H1 (cell line): Measurements from ENCODE around the gene XYLB.

Experiments
- CBX5 ChIP-seq: fragments of 300-800, 300-1000 bp; sonication (generic); IDR thresholded peaks from 2 replicates; pipeline ENCODE4 v1.7.1; 2016; ENCODE audit warnings: antibody characterized with exemption, low read length, low read depth
- CHD2 ChIP-seq: IDR thresholded peaks from 2 replicates; pipeline ENCODE4 v1.6.1; 2012; ENCODE audit warnings: low read length, improper control_type of control experiment
- EP300 ChIP-seq, 2 experiments: IDR thresholded peaks; 1 replicate in 1 of 2; 2 replicates in 1 of 2; pipeline ENCODE4 v1.6.1; 2011 to 2012; ENCODE audit warnings: low read depth in 2 of 2, low read length in 2 of 2, mild to moderate bottlenecking in 2 of 2, borderline replicate concordance in 1 of 2, inconsistent platforms in 1 of 2, moderate library complexity in 1 of 2
- EZH2 ChIP-seq: fragments of 200-600 bp; sonication (generic); IDR thresholded peaks from 2 replicates; pipeline ENCODE4 v1.7.1; 2012; ENCODE audit warnings: low read depth, mild to moderate bottlenecking, moderate library complexity, low read length, inconsistent platforms; ENCODE audit not compliant: severe bottlenecking
- GTF2F1 ChIP-seq: IDR thresholded peaks from 2 replicates; pipeline ENCODE4 v1.6.1; 2012; ENCODE audit warnings: low read depth, low read length, improper control_type of control experiment, borderline replicate concordance
- HDAC6 ChIP-seq: IDR thresholded peaks from one replicate; pipeline ENCODE4 v1.7.1; 2012; ENCODE audit warnings: low read depth, mild to moderate bottlenecking, inconsistent platforms, low read length, moderate library complexity
- POLR2A ChIP-seq, 2 experiments: IDR thresholded peaks; 1 replicate in 1 of 2; 2 replicates in 1 of 2; pipeline ENCODE4 v1.6.1; 2011; ENCODE audit warnings: low read depth in 2 of 2, low read length in 2 of 2, mild to moderate bottlenecking in 2 of 2; ENCODE audit errors: control extremely low read depth in 1 of 2
- POLR2AphosphoS5 ChIP-seq: IDR thresholded peaks from 2 replicates; pipeline ENCODE4 v1.6.1; 2011; ENCODE audit warnings: low read depth, low read length
- SIN3A ChIP-seq, 2 experiments: IDR thresholded peaks in 1 of 2; conservative IDR thresholded peaks in 1 of 2; 2 replicates each; pipeline ENCODE4 v1.6.1; 2011 to 2012; ENCODE audit warnings: low read length in 2 of 2, improper control_type of control experiment in 1 of 2, low read depth in 1 of 2, mild to moderate bottlenecking in 1 of 2
- SP1 ChIP-seq: IDR thresholded peaks from 2 replicates; pipeline ENCODE4 v1.6.1; 2011; ENCODE audit warnings: low read depth, low read length
- TF ChIP-seq, protein P1 (sequence below), 3 experiments: IDR thresholded peaks; 1 replicate in 2 of 3; 2 replicates in 1 of 3; pipeline versions ENCODE4 v1.5.1 to v1.6.1; 2011; ENCODE audit warnings: low read length in 3 of 3, mild to moderate bottlenecking in 3 of 3, inconsistent platforms in 2 of 3, low read depth in 1 of 3, moderate library complexity in 1 of 3; ENCODE audit not compliant: insufficient read depth in 1 of 3; ENCODE audit errors: control extremely low read depth in 1 of 3
- TF ChIP-seq, protein P2 (sequence below): IDR thresholded peaks from 2 replicates; pipeline ENCODE4 v1.6.1; 2011; ENCODE audit warnings: low read length, improper control_type of control experiment

DNA sequence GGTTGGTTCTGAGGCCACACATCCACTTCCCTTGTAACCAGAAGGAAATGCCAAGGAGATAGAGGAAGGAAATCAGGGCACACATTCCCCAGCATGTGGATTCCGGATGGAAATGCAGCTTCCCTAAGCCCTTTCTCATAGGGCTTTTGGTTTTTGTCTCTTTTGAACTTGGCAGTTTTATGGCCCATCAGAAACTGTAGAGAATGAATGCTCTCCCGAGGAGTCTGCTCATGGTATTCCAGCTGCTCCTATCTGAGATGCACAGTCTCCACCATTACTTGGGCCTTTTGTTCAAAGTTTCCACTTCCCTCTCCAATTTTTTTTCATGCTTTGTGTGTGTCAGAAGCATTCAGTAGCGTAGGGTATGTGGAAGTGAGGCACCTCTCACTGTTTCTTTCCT is 21.2 kb downstream of the XYLB start:
- TF ChIP-seq SIN3A (conservative IDR thresholded peaks at IDR 0.05 in 1 of 2, IDR thresholded peaks at IDR 0.05 in 1 of 2; ENCODE audit: low read depth in 1 of 2, low read length in 2 of 2) (no peak), SP1 (no peak), EZH2 (no peak), POLR2A (IDR thresholded peaks at IDR 0.05; ENCODE audit: control extremely low read depth in 1 of 2, low read depth in 2 of 2, low read length in 2 of 2) (no peak), POLR2AphosphoS5 (no peak), CBX5 (no peak), CHD2 (no peak), GTF2F1 (no peak), HDAC6 (no peak), EP300 (IDR thresholded peaks at IDR 0.05; ENCODE audit: borderline replicate concordance in 1 of 2, low read depth in 2 of 2, low read length in 2 of 2) (no peak)
- TF ChIP-seq, protein P1, sequence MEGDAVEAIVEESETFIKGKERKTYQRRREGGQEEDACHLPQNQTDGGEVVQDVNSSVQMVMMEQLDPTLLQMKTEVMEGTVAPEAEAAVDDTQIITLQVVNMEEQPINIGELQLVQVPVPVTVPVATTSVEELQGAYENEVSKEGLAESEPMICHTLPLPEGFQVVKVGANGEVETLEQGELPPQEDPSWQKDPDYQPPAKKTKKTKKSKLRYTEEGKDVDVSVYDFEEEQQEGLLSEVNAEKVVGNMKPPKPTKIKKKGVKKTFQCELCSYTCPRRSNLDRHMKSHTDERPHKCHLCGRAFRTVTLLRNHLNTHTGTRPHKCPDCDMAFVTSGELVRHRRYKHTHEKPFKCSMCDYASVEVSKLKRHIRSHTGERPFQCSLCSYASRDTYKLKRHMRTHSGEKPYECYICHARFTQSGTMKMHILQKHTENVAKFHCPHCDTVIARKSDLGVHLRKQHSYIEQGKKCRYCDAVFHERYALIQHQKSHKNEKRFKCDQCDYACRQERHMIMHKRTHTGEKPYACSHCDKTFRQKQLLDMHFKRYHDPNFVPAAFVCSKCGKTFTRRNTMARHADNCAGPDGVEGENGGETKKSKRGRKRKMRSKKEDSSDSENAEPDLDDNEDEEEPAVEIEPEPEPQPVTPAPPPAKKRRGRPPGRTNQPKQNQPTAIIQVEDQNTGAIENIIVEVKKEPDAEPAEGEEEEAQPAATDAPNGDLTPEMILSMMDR (IDR thresholded peaks at IDR 0.05; ENCODE audit: control extremely low read depth in 1 of 3, insufficient read depth in 1 of 3, low read depth in 1 of 3, low read length in 3 of 3): no peak
- TF ChIP-seq, protein P2, sequence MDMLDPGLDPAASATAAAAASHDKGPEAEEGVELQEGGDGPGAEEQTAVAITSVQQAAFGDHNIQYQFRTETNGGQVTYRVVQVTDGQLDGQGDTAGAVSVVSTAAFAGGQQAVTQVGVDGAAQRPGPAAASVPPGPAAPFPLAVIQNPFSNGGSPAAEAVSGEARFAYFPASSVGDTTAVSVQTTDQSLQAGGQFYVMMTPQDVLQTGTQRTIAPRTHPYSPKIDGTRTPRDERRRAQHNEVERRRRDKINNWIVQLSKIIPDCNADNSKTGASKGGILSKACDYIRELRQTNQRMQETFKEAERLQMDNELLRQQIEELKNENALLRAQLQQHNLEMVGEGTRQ: no peak
